Left ventricle myocardium inferior (tissue), 1 donor: ENCODE results near the gene AARS2. TPM values are rescaled to one million over a fixed set of nuclear protein-coding genes. Genes with fewer than 3 reads are reported as not detected.
A peak's percentile ranks its signal among the peaks of the same experiment; 100 is the strongest.

ENCODE experiments used
- DNase-seq: peaks from one replicate; pipeline ENCODE4 v3.0.0-alpha.2; 2020
- H3K27ac ChIP-seq: fragments of 200-600 bp; replicated peaks from 2 replicates; pipeline ENCODE4 v1.8.0; 2021
- H3K27me3 ChIP-seq: fragments of 200-600 bp; 2 replicates; pipeline ENCODE4 v1.8.0; 2021; ENCODE audit warnings: low read depth
- H3K36me3 ChIP-seq: fragments of 200-600 bp; 2 replicates; pipeline ENCODE4 v1.8.0; 2021
- H3K4me1 ChIP-seq: fragments of 200-600 bp; 2 replicates; pipeline ENCODE4 v1.8.0; 2021
- H3K4me3 ChIP-seq: fragments of 200-600 bp; 2 replicates; pipeline ENCODE4 v1.8.0; 2021; ENCODE audit warnings: mild to moderate bottlenecking, moderate library complexity
- H3K9me3 ChIP-seq: fragments of 200-600 bp; replicated peaks from 2 replicates; pipeline ENCODE4 v1.8.0; 2021
- CTCF ChIP-seq: fragments of 200-600 bp; IDR thresholded peaks from 2 replicates; pipeline ENCODE4 v1.8.0; 2021; ENCODE audit warnings: antibody characterized with exemption, mild to moderate bottlenecking, borderline replicate concordance
- intact Hi-C: fragments of 100-400 bp; cut with micrococcal nuclease; formaldehyde crosslinking; loops from one replicate; pipeline ENCODE4 v1.11.0; 2022
- total RNA-seq: library from RNA; stranded (reverse); fragmentation: NEBNext Ultra II Directional; extraction: Animal tissue kit (Norgen Biotek cat#: 25700); gene quantifications from one replicate; pipeline ENCODE4 v1.2.1, GENCODE V29; 2021
- donor health status: DM: no; HTN: yes; CAD: no; lungs with severe emphysema.

AARS2 gene
- total RNA-seq, 1 donor from 2014 or later = 10.6 TPM

GRCh38 chr6:44272999-44273566 lies 40.1 kb downstream of the AARS2 start:
- H3K4me1 ChIP-seq = peaks cover 17% of the 10 kb centered on the region
- H3K4me3 ChIP-seq = no peak overlapping the region
- H3K9me3 ChIP-seq = no peaks in the 10 kb centered on the region
- H3K27ac ChIP-seq = no peak overlapping the region
- no peak for DNase-seq
- intact Hi-C loops = no loop called here
- TF ChIP-seq CTCF = no peak
- peaks cover 100% of the 10 kb centered on the region for H3K27me3 ChIP-seq
- no peaks in the 10 kb centered on the region for H3K36me3 ChIP-seq

GRCh38 chr6:44272529-44272928 lies 40.6 kb downstream of the AARS2 start:
- TF ChIP-seq CTCF = no peak
- H3K27ac ChIP-seq = no peak overlapping the region
- H3K4me1 ChIP-seq = peaks cover 17% of the 10 kb centered on the region
- no peak overlapping the region for H3K4me3 ChIP-seq
- H3K9me3 ChIP-seq = no peaks in the 10 kb centered on the region
- intact Hi-C loops = no loop called here
- DNase-seq = no peak
- no peaks in the 10 kb centered on the region for H3K36me3 ChIP-seq
- H3K27me3 ChIP-seq = peaks cover 96% of the 10 kb centered on the region

GRCh38 chr6:44271914-44272313 lies 41.2 kb downstream of the AARS2 start:
- no peak for DNase-seq
- Histone ChIP-seq H3K4me1 (peaks cover 17% of the 10 kb centered on the region), H3K27me3 (peaks cover 90% of the 10 kb centered on the region), H3K9me3 (no peaks in the 10 kb centered on the region), H3K36me3 (no peaks in the 10 kb centered on the region), H3K27ac (no peak overlapping the region), H3K4me3 (no peak overlapping the region)
- intact Hi-C loops = no loop called here
- no peak for TF ChIP-seq CTCF

GRCh38 chr6:44271406-44271723 lies 41.8 kb downstream of the AARS2 start:
- H3K27me3 ChIP-seq = peaks cover 84% of the 10 kb centered on the region

GRCh38 chr6:44270526-44271405 lies 42.4 kb downstream of the AARS2 start:
- H3K27me3 ChIP-seq = peaks cover 78% of the 10 kb centered on the region
- H3K27ac ChIP-seq = no peak overlapping the region
- H3K9me3 ChIP-seq = no peaks in the 10 kb centered on the region
- no peak for TF ChIP-seq CTCF
- H3K4me3 ChIP-seq = peak overlapping the region; percentile 57
- intact Hi-C loops = no loop called here
- H3K36me3 ChIP-seq = no peaks in the 10 kb centered on the region
- DNase-seq = no peak
- peaks cover 10% of the 10 kb centered on the region for H3K4me1 ChIP-seq

More at GRCh38 chr6:44271406-44271723, 41.8 kb downstream of the AARS2 start:
- no peak for DNase-seq
- no peak for TF ChIP-seq CTCF
- no peaks in the 10 kb centered on the region for H3K9me3 ChIP-seq
- H3K4me3 ChIP-seq = no peak overlapping the region
- intact Hi-C loops = no loop called here
- H3K36me3 ChIP-seq = no peaks in the 10 kb centered on the region
- no peak overlapping the region for H3K27ac ChIP-seq
- H3K4me1 ChIP-seq = peaks cover 16% of the 10 kb centered on the region
